ENCODE measurements around the gene GDE1.
A peak's percentile ranks its signal among the peaks of the same experiment; 100 is the strongest.
"Not testable (repeated sequence)": the region's sequence is repeated elsewhere in the genome, so short reads cannot be mapped to it uniquely, and the experiment has no call there.

The GDE1 gene

GRCh38 chr16:19555938-19556771 is 34.3 kb upstream of the GDE1 start:
- TF ChIP-seq, protein P1, sequence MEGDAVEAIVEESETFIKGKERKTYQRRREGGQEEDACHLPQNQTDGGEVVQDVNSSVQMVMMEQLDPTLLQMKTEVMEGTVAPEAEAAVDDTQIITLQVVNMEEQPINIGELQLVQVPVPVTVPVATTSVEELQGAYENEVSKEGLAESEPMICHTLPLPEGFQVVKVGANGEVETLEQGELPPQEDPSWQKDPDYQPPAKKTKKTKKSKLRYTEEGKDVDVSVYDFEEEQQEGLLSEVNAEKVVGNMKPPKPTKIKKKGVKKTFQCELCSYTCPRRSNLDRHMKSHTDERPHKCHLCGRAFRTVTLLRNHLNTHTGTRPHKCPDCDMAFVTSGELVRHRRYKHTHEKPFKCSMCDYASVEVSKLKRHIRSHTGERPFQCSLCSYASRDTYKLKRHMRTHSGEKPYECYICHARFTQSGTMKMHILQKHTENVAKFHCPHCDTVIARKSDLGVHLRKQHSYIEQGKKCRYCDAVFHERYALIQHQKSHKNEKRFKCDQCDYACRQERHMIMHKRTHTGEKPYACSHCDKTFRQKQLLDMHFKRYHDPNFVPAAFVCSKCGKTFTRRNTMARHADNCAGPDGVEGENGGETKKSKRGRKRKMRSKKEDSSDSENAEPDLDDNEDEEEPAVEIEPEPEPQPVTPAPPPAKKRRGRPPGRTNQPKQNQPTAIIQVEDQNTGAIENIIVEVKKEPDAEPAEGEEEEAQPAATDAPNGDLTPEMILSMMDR (IDR thresholded peaks at IDR 0.05; ENCODE audit: extremely low read depth, missing control alignments) = no peak
- DNase-seq (ENCODE audit: low spot score) = peak; percentile 33

- peak; percentile 88 for DNase-seq (ENCODE audit: low spot score)
- TF ChIP-seq, protein P1 (IDR thresholded peaks at IDR 0.05; ENCODE audit: extremely low read depth, missing control alignments) = peak; percentile 69
Measured at GRCh38 chr16:19555186-19555937, 33.5 kb upstream of the GDE1 start, which contains the start of gene VPS35L. Gene VPS35L, plus strand, starts transcription at chr16:19555703. Its CDS starts 27 bp downstream, at chr16:19555730.

GRCh38 chr16:19549673-19550072 is 27.8 kb upstream of the GDE1 start:
- TF ChIP-seq, protein P1 (IDR thresholded peaks at IDR 0.05; ENCODE audit: extremely low read depth, missing control alignments) = no peak
- no peak for DNase-seq (ENCODE audit: low spot score)

GRCh38 chr16:19548144-19548543 is 26.2 kb upstream of the GDE1 start:
- TF ChIP-seq, protein P1 (IDR thresholded peaks at IDR 0.05; ENCODE audit: extremely low read depth, missing control alignments) = no peak
- no peak for DNase-seq (ENCODE audit: low spot score)

GRCh38 chr16:19543278-19543996 is 21.5 kb upstream of the GDE1 start:
- not testable (repeated sequence) for DNase-seq (ENCODE audit: low spot score)

DNA sequence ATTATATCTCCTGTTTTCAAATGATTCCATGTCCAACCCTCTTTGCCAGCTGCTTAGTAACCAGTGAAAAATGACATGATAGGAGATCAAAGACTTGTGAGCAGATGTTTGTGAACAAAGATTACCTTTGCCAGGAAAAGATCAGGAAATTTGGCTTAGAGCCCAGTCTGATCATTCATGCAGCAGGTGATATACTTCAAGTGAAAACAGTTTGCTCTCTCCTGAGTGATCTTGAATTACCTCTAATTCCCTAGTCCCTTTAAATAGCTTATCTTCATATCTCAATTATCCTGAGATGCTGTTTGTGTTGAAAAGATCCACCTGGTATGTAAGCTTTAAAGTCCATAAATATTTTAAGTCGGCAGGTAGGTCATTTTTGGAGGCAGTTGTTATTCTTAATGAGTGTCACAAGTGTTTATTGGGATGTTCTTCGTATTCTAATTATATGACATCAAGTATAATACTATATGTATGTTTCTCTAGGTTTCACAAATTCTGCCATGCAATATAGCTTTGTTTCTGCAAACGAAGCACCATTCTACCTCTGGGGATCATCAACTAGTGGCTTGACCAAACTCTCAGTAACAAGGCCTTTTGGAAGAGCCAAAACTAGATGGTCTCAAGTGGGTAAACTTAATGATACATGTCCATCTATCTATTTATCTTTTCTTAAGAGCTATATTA is 20.4 kb upstream of the GDE1 start:
- TF ChIP-seq, protein P1 (IDR thresholded peaks at IDR 0.05; ENCODE audit: extremely low read depth, missing control alignments) = no peak
- DNase-seq (ENCODE audit: low spot score) = no peak

DNA sequence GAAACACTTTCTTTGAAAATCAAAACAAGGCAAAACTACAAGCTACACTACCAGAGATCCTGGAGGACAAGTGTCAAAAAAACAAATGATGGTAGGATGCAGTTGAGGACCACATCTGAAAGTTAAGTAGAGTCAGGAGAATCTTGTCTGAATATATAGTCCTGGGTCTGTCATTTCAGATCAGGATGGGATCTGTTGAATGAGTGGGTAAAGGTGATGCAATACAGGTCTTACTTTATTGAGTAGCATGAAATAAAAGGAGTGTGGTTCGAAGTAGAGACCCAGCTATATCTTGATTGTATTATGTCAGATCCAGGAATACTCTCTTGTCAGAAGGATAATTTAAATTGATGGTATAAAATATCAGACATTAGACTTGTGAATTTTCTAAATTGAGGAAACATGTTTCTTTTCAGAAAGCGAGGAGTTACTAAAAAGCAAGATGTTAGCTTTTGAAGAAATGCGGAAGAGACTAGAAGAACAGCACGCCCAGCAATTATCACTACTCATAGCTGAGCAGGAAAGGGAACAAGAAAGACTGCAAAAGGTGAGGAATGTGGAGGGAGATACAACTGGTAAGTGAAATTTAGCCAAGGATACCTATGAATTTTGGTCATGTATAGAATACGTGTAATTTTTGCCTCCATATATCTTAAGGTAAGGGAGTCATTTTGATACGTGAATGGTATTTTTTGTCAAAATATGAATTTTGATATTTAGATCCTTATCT is 18.5 kb upstream of the GDE1 start:
- DNase-seq (ENCODE audit: low spot score) = no peak
- TF ChIP-seq, protein P1 (IDR thresholded peaks at IDR 0.05; ENCODE audit: extremely low read depth, missing control alignments) = no peak
